Astrocyte of the spinal cord (primary cell): Measurements from ENCODE around the gene BICDL2.
"Not testable (repeated sequence)": the region's sequence is repeated elsewhere in the genome, so short reads cannot be mapped to it uniquely, and the experiment has no call there.

Experiments
- DNase-seq: peaks from one replicate; pipeline ENCODE4 v3.0.0; 2011; ENCODE audit warnings: low read depth, low spot score
- H3K4me3 ChIP-seq: 2 replicates; pipeline ENCODE4 v1.5.1; 2011; ENCODE audit warnings: low read depth, mild to moderate bottlenecking, low read length, moderate library complexity
- in situ Hi-C: cut with HindIII; loops from 2 replicates; pipeline ENCODE4 v1.10.0; 2017; ENCODE audit warnings: low sequenced_read_pairs
- TF ChIP-seq, protein P1 (sequence below): IDR thresholded peaks from 2 replicates; pipeline ENCODE4 v1.5.1; 2012; ENCODE audit warnings: low read depth, mild to moderate bottlenecking, low read length, inconsistent platforms

The BICDL2 gene

DNA sequence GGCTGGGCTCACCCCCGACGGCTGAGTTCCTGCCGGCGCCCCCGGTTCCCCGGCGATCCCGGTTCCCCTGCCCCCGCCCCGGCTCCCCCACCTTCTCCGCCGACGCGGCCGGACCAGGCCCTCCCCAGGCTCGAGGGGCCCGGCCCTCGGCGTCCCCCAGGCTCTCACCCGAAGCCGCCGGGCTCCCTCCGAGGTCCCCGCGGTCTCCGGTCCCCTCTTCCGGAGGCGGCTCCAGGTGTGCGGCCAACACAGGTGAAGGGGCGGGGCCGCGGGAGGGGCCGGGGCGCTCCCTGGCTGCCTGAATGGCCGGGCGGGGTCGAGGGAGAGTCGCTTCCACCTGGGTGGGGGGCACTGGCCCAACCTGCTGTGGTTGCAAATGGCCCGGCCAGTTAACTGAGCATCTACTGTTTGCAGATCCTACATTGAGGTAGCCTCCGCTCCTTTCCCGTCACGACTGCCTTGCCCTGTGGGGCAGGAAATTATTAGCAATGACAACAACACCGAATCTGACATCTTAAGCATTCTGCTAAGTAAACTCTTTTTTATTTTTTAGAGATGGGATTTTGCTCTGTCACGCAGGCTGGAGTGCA is at the start of gene BICDL2:
Gene BICDL2, minus strand, starts transcription at position 219 of the 590 bp plus-strand sequence. CDS start 1,448 bp downstream, outside the sequence.
- in situ Hi-C loops = no loop called here
- no peak within 1 kb of the TSS for H3K4me3 ChIP-seq
- TF ChIP-seq, protein P1, sequence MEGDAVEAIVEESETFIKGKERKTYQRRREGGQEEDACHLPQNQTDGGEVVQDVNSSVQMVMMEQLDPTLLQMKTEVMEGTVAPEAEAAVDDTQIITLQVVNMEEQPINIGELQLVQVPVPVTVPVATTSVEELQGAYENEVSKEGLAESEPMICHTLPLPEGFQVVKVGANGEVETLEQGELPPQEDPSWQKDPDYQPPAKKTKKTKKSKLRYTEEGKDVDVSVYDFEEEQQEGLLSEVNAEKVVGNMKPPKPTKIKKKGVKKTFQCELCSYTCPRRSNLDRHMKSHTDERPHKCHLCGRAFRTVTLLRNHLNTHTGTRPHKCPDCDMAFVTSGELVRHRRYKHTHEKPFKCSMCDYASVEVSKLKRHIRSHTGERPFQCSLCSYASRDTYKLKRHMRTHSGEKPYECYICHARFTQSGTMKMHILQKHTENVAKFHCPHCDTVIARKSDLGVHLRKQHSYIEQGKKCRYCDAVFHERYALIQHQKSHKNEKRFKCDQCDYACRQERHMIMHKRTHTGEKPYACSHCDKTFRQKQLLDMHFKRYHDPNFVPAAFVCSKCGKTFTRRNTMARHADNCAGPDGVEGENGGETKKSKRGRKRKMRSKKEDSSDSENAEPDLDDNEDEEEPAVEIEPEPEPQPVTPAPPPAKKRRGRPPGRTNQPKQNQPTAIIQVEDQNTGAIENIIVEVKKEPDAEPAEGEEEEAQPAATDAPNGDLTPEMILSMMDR = no peak
- no peak for DNase-seq

DNA sequence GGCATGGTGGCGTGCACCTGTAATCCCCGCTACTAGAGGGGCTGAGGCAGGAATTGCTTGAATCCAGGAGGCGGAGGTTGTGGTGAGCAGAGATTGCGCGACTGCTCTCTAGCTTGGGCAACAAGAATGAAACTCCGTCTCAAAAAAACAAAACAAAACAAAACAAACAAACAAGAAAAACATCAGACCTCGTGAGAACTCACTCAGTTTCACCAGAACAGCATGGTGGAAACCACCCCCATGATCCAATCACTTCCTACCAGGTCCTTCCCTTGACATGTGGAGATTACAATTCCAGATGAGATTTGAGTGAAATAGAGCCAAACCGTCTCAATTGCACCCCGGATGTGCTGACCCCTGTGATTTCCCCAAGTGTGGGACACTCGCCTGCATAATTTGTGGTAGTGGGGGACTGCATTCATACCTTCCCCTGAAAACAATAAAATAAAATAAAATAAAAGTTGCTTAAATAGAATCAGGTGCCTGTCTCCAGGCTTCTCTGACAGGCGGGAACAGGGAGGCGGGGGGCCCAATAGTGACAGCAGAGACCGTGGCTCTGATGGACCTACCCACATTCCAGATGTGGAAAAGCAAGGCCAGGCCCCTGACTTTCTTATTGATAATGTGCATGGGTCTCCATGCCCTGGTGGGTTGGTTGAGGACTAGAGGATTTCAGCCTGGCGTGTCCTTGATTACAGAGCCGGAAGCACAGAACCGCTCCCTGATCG is 49.3 kb upstream of the BICDL2 start:
- no peak overlapping the region for H3K4me3 ChIP-seq
- in situ Hi-C loops = no loop called here
- DNase-seq = no peak

DNA sequence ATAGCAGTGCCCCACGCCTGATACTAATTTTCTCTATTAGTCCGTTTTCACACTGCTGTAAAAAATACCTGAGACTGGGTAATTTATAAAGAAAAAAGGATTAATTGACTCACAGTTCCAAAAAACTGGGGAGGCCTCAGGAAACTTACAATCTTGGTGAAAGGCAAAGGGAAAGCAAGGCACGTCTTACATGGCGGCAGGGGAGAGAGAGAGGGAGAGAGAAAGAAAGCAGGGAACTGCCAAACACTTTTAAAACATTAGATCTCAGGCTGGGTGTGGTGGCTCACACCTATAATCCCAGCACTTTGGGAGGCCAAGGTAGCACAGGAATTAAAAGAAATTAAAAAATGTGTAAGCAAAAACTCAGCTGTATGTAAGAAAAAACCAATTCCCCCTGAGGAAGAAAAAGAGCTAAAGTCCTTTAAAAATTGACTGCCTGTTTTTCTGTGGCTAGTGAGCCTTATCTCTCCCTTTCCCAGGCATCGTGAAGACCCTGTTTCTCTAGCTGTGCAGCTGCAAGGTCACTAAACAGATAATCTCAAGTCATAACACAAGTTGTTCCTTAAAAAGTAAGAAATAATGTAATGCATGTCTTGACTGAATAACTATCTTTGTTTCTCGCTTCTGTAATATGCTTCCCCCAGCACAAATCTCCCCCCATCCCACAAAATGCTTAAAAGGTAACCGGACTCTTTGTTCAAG is 48.4 kb upstream of the BICDL2 start:
- in situ Hi-C loops = no loop called here
- H3K4me3 ChIP-seq = no peak overlapping the region
- DNase-seq = no peak
- TF ChIP-seq, protein P1 = no peak

More for the DNA sequence above, 49.3 kb upstream of the BICDL2 start:
- TF ChIP-seq, protein P1 = no peak

DNA sequence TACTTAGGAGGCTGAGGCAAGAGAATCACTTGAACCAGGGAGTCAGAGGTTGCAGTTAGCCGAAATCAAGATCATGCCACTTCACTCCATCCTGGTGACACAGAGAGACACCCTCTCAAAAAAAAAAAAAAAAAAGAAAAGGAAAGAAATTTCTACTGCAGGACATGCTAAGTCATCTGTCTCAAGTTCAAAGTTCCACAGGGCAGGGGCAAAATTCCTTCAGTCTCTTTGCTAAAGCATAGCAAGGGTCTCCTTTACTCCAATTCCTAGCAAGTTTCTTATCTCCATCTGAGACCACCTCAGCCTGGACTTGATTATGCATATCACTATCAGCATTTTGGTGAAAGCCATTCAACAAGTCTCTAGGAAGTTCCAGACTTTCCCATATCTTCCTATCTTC is 47.7 kb upstream of the BICDL2 start:
- no peak for DNase-seq
- TF ChIP-seq, protein P1 = no peak
- no peak overlapping the region for H3K4me3 ChIP-seq
- in situ Hi-C loops = no loop called here

GRCh38 chr16:3083408-3083807 is 46.7 kb upstream of the BICDL2 start:
- DNase-seq, in situ Hi-C loops, H3K4me3 ChIP-seq: not testable (repeated sequence)

GRCh38 chr16:3081957-3082356 is 45.2 kb upstream of the BICDL2 start:
- H3K4me3 ChIP-seq, in situ Hi-C loops, DNase-seq: not testable (repeated sequence)

GRCh38 chr16:3080024-3080423 is 43.3 kb upstream of the BICDL2 start:
- no peak for DNase-seq
- in situ Hi-C loops = no loop called here
- TF ChIP-seq, protein P1 = no peak
- no peak overlapping the region for H3K4me3 ChIP-seq
